NOMO-1 treated with DMSO at 0.1 percent for 48 hours (cell line): Measurements from ENCODE around the gene OSBPL5.

ENCODE experiments used
- DNase-seq: peaks from one replicate; lab custom pipeline; 2025; ENCODE audit not compliant: unreplicated experiment; lab: John Stamatoyannopoulos, UW

OSBPL5 gene

DNA sequence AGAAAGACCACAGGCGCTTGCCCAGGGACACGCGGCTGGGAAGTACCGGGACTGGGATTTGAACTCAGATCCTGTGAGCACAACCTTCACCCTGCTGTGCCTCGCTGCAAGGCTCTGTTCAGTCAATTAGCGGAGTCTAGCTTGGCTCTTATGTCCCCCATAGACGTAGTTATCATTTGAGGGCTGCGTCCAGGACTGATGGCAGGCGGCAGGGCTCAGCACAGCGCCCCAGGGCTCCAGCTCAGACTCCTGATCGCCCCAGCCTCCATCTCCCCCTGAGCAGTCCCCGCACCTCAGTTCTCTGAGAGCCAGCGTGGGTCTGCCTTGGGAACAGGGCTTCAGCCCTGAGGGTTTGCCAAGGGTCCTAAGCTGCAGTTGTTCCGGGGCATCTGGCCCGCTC, 33.7 kb upstream of the OSBPL5 start:
- no peak for DNase-seq

DNA sequence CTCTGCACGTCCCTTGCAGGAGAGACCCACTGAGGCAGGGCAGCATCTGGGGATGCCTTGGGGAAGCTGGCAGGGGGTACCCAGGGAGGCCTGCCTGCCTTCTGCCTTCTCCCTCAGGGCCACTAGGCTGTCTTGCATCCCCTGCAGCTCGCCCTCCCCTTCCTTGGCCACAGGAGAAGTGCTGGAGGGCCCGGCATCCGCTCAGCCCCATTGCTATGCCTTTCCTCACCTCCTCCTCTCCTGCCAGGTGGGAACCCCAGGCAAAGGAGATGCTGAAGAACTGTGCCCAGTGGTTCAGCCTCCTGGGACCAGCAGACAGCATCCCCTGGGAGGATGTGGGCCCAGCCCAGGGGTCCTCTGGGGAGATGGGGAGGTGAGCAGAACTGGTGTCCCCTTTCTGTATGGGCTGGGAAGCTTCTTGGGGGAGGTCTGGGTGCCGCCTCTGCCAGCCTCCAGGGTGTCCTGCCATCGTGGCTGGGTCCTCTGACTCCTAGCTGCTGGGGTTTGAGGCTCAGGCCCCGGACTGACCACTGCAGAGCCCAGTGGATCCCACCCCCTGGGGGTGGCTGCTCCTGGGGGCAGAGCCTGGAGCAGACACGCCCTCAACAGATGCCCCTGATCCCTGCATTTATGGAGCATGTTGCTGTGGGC, 32.9 kb upstream of the OSBPL5 start:
- no peak for DNase-seq

DNA sequence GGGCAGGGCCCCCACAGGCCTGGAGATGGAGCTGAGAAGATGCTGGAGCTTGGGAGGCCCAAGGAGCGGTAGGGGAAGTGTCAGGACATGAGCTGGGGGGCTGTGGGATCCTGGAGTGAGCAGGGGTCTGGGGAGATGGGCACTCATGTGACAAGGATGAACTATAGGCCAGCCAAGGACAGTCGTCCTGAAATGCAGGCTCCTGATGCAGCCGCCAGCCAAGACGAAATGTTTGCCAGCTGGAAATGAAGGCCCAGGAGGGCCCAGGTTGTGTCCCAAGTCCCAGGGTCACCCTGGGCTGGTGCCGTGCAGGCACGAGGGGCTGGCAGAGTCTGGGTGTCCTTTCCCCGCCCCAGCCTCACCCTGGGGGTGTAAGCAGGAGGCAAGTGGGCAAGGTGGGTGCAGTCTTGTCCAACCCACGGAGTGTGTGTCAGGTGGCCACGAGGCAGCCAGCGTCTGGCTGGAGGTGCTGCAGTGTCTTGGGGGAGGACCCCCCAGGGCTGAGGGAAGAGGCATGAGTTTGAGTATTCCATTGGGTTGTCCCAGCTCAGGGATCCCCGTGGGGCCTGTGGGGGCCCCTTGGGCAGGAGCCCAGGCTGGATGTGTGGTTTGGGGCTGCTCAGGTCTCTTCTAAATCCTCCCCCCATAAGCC, 32.1 kb upstream of the OSBPL5 start:
- no peak for DNase-seq

DNA sequence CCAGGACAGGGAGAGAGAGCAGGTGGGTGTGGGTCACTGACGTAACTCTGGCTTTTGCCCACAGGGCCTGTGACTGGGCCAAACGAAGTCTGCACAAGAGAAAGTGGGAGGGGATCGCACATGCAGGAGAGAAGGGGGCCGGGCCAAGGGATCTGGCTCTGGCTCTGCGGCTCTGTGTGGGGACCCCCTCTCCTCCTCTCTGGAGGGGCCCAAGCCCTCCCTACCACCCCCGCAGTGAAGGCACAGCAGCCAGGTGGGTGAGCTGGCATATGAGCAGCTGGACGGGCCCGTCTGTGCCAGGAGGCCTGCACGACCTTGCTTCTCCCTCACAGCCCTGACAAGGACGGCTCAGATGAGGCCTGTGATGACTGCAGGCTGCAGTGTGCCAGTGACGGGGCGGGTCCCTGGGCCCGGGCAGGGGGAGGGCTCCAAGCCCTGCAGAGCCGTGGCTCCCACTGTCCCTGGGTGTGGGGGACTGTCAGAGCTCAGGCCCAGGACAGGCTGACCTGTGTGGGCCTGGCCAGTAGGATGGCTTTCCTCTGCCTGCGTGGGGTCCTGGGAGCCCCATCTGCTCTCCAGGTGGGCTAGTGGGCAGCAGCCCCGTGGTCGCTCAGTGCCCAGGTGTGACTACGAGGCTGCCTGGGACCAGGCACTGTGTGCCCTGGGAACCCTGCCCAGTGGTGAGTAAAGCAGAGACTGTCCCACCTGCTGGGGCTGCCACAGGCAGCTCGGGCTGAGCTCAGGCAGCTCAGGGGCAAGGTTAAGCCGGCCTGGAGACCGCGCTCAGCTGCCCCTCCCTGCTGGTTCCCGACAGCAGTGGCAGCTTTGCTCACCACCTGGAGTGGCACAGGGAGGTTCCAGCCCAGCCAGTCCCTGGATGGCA, 31.3 kb upstream of the OSBPL5 start:
- no peak for DNase-seq

DNA sequence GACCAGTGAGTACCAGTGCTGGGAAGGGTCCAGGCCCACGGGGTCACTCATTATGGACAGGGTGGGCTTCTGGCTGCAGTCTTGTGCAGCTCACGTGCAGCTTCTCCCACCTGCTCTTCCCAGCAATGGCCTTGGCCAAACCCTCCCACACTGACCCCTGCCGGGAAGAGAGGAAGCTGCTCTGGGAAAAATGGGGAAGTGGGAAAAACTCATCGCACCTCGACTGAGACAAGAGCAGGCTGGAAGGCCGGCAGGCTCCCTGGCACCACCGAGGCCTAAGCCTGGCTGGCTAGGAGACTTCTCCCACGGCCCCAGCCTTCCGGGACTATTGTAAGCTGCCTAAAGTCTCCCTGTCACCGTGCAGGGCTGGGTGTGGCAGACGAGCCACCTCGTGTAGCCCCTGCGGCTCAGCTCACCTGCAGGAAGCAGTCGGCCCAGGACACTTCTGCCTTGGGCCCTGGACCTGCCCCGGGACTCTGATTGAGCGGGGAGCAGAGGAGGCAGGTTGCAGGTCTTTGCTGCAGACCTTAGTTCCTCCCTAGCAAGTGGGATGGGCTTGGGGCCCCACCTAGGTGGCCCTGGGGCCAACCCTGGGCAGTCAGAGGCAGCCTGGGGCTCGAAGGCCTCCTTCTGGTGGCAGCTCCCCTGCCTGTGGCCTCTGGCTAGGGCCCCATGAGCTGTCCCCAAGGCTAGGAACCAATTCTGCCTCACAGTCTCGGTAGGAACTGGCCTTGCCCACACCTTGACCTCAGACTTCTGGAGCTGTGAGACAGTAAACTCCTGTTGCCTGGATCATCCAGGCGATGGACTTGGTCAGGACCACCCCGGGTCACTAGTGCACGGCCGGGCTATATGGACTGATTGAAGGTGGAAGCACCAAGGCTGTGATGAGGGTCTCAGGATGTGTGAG, 30.4 kb upstream of the OSBPL5 start:
- peak; percentile 3 for DNase-seq

DNA sequence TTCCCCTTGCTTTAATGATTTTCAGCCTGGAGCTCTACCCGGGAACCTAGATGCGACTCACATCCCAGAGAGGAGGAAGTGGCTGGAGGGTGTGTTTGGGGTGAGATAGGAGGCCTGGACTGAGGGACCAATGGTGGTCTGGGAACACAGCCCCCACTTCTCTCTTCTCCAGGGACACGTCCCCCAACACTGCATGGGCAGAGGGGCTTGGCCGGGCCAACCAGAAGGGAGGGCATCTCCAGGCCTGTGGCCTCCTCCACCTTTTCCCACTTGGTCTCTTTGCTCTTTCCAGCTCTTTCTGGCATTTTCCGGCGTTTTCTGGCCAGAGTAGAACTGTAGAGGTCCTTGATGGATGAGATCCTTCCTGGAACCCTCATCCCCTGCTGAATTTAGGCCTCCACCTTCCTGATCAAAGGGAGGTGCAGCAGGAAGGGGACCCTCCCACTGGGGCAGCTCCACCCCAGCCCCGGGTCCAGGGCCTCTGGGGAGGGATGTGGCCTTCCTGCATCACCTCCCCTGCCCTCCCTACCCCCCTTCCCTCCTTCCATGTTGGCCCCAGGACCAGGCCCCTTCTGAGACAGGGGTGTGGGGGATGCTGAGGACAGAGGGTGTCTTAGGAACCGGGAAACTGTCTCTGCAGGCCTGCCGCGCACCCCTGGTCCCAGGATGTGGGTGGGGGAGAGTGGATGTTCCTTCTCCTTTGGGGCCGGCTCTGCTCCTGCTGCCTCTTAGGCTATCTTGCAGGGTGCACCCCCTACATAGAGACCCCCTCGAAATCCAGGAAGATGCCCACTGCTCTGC, 29.1 kb upstream of the OSBPL5 start:
- no peak for DNase-seq

DNA sequence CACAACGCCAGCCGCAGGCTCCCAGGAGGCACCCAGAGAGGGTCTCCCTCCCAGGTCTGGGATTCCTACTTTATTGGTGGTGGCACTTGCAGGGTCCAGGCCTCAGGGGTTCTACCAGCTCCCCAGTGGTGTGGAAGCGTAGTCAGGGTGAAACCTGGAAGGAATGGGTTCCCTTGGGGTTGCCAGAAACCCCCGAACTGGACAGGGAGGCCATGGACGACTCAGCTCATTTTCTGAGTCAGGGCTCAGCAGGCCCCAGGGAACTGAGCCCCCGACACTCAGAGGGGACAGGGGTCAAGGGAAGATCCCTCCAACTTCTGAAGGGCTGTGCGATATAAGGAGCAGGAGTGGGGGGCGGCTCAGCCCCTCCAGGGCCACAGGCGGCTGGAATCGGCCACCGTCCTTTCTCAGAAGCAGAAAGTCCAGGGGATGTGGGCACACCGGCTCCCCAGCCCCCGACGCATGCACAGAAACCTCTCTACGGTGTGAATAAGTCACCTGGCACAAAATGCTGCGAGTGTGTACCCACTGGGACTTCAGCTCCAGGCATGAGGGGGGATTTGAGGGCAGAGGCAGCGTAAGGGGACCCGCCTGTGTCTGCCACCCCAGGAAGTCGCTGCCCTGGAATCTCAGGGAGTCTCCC, 28.4 kb upstream of the OSBPL5 start:
- DNase-seq, result no peak

- no peak for DNase-seq
Measured at GRCh38 chr11:3192511-3193372, 27.6 kb upstream of the OSBPL5 start.

GRCh38 chr11:3191586-3192324, 26.6 kb upstream of the OSBPL5 start:
- DNase-seq, result no peak

- no peak for DNase-seq
Measured at GRCh38 chr11:3190600-3190999, 25.5 kb upstream of the OSBPL5 start.

- DNase-seq, result no peak
Measured at GRCh38 chr11:3189886-3190583, 24.9 kb upstream of the OSBPL5 start.

DNA sequence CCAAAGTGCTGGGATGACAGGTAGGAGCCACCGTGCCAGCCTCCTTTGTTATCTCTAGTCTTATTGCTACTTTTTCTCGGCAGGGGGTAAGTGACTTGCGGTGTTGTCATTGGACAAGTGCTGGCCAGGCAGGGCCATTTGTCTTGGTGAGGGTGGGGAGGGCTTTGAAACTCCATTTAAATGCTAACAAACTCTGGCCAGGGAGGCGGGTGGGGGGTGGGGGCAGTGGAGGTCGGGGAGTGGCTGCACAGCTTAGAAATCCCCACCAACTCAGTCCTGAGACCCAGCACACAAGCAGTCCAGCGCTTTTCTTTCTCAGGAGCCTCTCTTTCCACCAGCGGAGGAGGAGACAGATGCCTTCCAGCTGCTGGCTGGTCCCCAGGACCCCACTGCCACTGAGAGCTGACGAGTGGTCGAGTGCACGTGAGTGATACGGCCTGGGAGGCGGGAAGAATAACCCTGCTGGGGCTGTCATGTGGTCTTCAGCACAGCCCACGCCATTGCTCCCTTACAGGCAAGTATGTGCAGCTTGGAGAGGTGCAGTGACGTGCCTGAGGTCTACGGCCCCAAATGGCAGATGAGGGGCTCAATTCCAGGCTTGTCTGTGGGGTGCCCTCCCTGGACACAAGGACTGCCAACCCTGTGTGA, 24.2 kb upstream of the OSBPL5 start:
- DNase-seq, result no peak

- DNase-seq, result no peak
Measured at GRCh38 chr11:3188496-3189195, 23.5 kb upstream of the OSBPL5 start.

GRCh38 chr11:3186166-3186953, 21.2 kb upstream of the OSBPL5 start:
- DNase-seq, result no peak

GRCh38 chr11:3184732-3185347, 19.7 kb upstream of the OSBPL5 start:
- no peak for DNase-seq
